Measurements from ENCODE around the gene UPP1.

DNA sequence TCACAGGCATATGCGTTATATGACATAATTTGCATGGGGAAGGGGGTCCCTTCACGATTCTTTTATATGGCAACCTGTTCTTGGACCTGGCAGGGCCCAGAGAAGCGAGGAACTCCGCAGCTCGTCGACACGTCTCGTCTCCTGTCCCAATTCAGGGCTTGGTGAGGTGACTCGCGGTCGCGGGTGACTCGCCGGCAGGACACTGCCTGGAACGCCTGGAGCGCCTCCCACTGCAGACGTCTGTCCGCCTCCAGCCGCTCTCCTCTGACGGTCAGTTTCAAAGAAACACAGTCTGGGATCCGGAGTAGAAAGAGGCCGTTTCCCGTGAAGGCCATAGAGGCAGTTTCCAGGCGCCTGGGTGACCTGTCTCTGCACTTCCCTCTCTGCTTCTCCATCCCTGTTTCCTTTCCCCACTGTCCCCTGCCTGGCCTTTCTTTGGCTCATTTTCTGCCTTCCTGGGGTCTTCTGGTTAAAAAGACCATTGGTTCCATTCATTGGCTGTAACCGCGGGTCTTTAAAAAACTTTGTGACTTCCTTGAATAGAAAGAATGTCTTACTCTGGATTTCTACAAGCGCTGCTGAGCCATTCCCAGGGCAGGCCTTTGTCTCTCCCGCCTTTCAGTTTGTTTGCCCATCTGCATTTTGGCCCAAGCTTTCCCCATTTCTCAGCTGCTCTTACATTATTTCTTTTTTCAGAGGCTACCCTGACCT lies 1.2 kb downstream of the UPP1 start:
- TF ChIP-seq, protein P1, sequence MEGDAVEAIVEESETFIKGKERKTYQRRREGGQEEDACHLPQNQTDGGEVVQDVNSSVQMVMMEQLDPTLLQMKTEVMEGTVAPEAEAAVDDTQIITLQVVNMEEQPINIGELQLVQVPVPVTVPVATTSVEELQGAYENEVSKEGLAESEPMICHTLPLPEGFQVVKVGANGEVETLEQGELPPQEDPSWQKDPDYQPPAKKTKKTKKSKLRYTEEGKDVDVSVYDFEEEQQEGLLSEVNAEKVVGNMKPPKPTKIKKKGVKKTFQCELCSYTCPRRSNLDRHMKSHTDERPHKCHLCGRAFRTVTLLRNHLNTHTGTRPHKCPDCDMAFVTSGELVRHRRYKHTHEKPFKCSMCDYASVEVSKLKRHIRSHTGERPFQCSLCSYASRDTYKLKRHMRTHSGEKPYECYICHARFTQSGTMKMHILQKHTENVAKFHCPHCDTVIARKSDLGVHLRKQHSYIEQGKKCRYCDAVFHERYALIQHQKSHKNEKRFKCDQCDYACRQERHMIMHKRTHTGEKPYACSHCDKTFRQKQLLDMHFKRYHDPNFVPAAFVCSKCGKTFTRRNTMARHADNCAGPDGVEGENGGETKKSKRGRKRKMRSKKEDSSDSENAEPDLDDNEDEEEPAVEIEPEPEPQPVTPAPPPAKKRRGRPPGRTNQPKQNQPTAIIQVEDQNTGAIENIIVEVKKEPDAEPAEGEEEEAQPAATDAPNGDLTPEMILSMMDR (IDR thresholded peaks at IDR 0.05), result no peak
- TF ChIP-seq POLR2A (IDR thresholded peaks at IDR 0.05) (no peak), POLR2AphosphoS5 (IDR thresholded peaks at IDR 0.05) (peak in 2 of 3 donors; percentile 31 to 33)
